ENCODE data around the gene ARHGEF12. TPM values are rescaled to one million over a fixed set of nuclear protein-coding genes. Genes with fewer than 3 reads are reported as not detected.

The ARHGEF12 gene
- total and polyA plus RNA-seq, 4 donors: 19.0 to 243 (median 55.6) TPM

- Histone ChIP-seq H3K27me3 (ENCODE audit: control insufficient read depth in 3 of 3, insufficient read depth in 3 of 3, low read length in 2 of 3) (peaks cover 0 to 18% (median 6%) of the 10 kb centered on the region in 3 donors), H3K4me1 (ENCODE audit: control insufficient read depth in 5 of 5, insufficient read depth in 5 of 5, low read length in 5 of 5) (no peaks in the 10 kb centered on the region), H3K27ac (ENCODE audit: low read depth in 1 of 2, low read length in 1 of 2) (no peak overlapping the region), H3K4me3 (no peak overlapping the region), H3K36me3 (ENCODE audit: control insufficient read depth in 4 of 4, insufficient read depth in 4 of 4, low read length in 4 of 4) (no peaks in the 10 kb centered on the region), H3K9me3 (ENCODE audit: control insufficient read depth in 4 of 4, insufficient read depth in 3 of 4, low read length in 3 of 4) (peaks cover 0 to 2% (median 0%) of the 10 kb centered on the region in 4 donors), H3K9ac (ENCODE audit: insufficient read depth in 1 of 2, low read length in 2 of 2) (no peak overlapping the region)
- DNase-seq (no peak), ATAC-seq (ENCODE audit: insufficient read depth, low FRiP score) (no peak)
- TF ChIP-seq CTCF (IDR thresholded peaks at IDR 0.05; ENCODE audit: control extremely low read depth, extremely low read depth): no peak
- 51 to 58% methylated on average over 3 of the region's 3 CpGs for WGBS, 2 donors
Measured at GRCh38 chr11:120290956-120291355, 45.3 kb upstream of the ARHGEF12 start.

DNA sequence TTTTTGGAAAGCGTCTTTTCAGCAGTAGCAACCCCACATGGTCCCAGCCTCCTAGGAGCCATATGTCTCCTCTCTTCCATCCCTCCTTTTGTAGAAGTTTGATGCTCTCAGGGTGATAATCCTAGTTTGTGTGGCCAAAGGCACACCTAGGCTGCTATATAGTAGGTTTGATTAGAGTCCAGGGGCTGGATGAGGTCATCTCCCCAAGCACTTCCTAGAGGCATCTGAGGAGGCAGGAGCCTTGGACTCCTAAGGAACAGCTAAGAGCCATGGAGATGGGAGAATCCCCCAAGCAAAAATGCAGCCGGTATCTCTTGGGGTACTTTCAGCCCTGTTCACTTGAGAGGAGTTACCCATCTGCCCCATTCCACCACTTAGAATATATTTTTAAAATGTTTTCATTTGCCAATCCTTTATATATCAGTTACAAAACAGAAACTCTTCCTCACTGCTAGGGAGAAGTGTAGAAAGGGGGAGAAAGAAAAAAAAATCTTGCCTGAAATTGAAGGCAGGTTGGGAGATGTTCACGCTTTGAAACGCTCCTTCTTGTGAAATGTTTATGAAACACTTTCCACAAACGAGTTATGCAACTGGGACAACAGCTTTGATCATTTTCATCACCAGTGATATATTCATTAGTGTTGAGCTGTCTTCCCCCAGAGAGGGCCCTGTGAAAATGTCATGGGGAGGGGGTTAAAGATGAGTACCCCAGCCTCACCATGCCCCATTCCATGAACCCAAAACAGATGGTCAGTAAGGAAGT, 43.0 kb upstream of the ARHGEF12 start:
- no peaks in the 10 kb centered on the region for H3K4me1 ChIP-seq (ENCODE audit: control insufficient read depth in 5 of 5, insufficient read depth in 5 of 5, low read length in 5 of 5)
- peaks cover 0 to 2% (median 0%) of the 10 kb centered on the region in 4 donors for H3K9me3 ChIP-seq (ENCODE audit: control insufficient read depth in 4 of 4, insufficient read depth in 3 of 4, low read length in 3 of 4)
- H3K9ac ChIP-seq (ENCODE audit: insufficient read depth in 1 of 2, low read length in 2 of 2): no peak overlapping the region
- WGBS, 2 donors: 44 to 67% methylated on average over 5 of the region's 5 CpGs
- peaks cover 0 to 15% (median 6%) of the 10 kb centered on the region in 3 donors for H3K27me3 ChIP-seq (ENCODE audit: control insufficient read depth in 3 of 3, insufficient read depth in 3 of 3, low read length in 2 of 3)
- DNase-seq (no peak), ATAC-seq (ENCODE audit: insufficient read depth, low FRiP score) (no peak)
- no peak overlapping the region for H3K4me3 ChIP-seq
- TF ChIP-seq CTCF (IDR thresholded peaks at IDR 0.05; ENCODE audit: control extremely low read depth, extremely low read depth): no peak
- H3K27ac ChIP-seq (ENCODE audit: low read depth in 1 of 2, low read length in 1 of 2): no peak overlapping the region
- H3K36me3 ChIP-seq (ENCODE audit: control insufficient read depth in 4 of 4, insufficient read depth in 4 of 4, low read length in 4 of 4): no peaks in the 10 kb centered on the region

GRCh38 chr11:120294096-120294495, 42.1 kb upstream of the ARHGEF12 start:
- Histone ChIP-seq H3K36me3 (ENCODE audit: control insufficient read depth in 4 of 4, insufficient read depth in 4 of 4, low read length in 4 of 4) (no peaks in the 10 kb centered on the region), H3K4me1 (ENCODE audit: control insufficient read depth in 5 of 5, insufficient read depth in 5 of 5, low read length in 5 of 5) (no peaks in the 10 kb centered on the region), H3K4me3 (no peak overlapping the region), H3K9ac (ENCODE audit: insufficient read depth in 1 of 2, low read length in 2 of 2) (no peak overlapping the region), H3K27me3 (ENCODE audit: control insufficient read depth in 3 of 3, insufficient read depth in 3 of 3, low read length in 2 of 3) (peaks cover 0 to 12% (median 6%) of the 10 kb centered on the region in 3 donors), H3K9me3 (ENCODE audit: control insufficient read depth in 4 of 4, insufficient read depth in 3 of 4, low read length in 3 of 4) (peaks cover 0 to 2% (median 0%) of the 10 kb centered on the region in 4 donors), H3K27ac (ENCODE audit: low read depth in 1 of 2, low read length in 1 of 2) (no peak overlapping the region)
- no peak for TF ChIP-seq CTCF (IDR thresholded peaks at IDR 0.05; ENCODE audit: control extremely low read depth, extremely low read depth)
- no peak for ATAC-seq (ENCODE audit: insufficient read depth, low FRiP score)
- 79 to 87% methylated on average over 5 of the region's 5 CpGs for whole genome bisulfite sequencing, 2 donors
- DNase-seq: no peak

Measured in lung (tissue), 12 donors.